GM12801 (cell line): ENCODE data around the gene ZMYND8.

Experiments used
- TF ChIP-seq, protein P1 (sequence below): IDR thresholded peaks from one replicate; pipeline ENCODE4 v1.5.1; 2011; ENCODE audit warnings: control low read depth; ENCODE audit not compliant: insufficient read length; ENCODE audit errors: extremely low read depth

ZMYND8 gene

DNA sequence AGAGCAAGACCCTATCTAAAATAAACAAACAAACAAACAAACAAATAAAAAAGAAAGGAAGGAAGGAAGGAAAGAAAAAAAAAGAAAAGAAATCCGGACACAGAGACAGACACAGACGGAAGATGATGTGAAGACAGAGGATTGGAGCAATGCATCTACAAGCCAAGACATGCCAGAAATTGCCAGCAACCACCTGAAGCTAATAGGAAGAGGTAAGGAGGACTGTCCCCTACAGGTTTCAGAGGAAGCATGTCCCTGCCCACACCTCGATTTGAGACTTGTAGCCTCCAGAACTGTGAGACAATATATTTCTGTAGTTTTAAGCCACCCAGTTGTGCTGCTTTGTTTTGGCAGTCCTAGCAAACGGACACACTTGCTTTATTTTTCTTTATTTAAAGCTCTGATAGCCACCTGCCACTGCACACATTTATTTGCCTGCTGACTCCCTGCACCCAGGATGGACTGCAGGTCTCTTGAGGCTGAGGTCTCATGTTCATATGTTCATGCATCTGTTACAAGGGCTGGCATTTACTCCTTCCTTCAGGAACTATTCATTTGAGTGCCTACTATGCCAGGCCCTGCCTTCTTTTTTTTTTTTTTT, 20.7 kb upstream of the ZMYND8 start:
- TF ChIP-seq, protein P1, sequence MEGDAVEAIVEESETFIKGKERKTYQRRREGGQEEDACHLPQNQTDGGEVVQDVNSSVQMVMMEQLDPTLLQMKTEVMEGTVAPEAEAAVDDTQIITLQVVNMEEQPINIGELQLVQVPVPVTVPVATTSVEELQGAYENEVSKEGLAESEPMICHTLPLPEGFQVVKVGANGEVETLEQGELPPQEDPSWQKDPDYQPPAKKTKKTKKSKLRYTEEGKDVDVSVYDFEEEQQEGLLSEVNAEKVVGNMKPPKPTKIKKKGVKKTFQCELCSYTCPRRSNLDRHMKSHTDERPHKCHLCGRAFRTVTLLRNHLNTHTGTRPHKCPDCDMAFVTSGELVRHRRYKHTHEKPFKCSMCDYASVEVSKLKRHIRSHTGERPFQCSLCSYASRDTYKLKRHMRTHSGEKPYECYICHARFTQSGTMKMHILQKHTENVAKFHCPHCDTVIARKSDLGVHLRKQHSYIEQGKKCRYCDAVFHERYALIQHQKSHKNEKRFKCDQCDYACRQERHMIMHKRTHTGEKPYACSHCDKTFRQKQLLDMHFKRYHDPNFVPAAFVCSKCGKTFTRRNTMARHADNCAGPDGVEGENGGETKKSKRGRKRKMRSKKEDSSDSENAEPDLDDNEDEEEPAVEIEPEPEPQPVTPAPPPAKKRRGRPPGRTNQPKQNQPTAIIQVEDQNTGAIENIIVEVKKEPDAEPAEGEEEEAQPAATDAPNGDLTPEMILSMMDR: no peak

GRCh38 chr20:47373206-47373733, 16.8 kb upstream of the ZMYND8 start:
- TF ChIP-seq, protein P1: no peak

DNA sequence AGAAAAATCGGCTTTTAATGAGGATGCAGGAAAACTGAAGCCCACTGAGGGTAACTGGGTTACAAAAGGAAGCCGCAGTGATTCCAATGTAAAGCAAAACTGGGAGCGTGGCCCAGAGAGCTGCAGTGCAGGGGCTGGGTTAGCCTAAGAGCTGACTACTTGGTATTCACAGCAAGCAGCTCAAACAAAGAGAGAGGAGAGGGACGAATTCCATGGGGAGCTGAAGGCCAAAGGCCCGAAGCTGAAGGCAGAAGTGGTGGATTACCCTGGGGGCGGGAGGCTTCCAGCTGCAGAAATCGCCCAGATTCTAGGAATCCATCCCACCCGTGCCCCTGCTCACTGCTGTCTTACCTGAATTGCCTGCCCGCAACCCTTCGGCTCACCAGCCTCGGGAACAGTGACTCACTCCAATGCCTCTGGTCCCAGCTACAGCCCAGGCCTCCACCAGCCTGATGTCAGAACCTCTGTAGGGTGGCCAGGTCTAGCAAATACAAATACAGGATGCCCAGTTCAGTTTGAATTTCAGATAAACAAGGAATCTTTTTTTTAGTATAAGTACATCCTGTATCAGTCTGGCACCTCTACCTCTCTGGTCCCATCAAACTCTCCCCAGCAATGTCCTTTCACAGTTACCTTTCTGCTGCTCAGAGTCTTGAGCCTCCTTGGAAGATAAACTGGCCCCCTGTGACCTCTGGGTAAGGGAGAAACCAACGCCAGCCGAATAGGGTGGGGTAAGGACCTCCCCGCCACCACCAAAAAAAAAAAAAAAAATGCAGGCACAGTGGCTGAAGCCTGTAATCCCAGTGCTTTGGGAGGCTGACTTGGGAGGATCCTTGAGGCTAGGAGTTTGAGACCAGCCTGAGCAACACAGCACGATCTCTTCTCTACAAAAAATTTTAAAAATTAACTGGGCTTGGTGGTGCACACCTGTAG, 14.6 kb upstream of the ZMYND8 start:
- TF ChIP-seq, protein P1: no peak

DNA sequence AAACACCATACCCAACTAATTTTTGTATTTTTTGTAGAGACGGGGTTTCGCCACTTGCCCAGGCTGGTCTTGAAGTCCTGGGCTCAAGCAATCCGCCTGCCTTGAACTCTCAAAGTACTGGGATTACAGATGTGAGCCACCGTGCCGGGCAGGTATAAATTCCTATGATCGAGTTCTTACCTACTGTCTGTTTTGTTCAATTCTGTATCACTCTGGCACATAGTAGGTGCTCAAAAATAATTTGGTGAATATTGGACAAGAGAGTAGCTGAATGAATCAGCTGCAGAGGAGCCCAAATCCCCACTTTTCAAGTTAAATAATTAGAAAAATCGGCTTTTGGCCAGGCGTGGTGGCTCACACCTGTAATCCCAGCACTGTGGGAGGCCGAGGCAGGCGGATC, 13.7 kb upstream of the ZMYND8 start:
- TF ChIP-seq, protein P1: no peak

GRCh38 chr20:47368301-47368700, 11.8 kb upstream of the ZMYND8 start:
- TF ChIP-seq, protein P1: no peak

DNA sequence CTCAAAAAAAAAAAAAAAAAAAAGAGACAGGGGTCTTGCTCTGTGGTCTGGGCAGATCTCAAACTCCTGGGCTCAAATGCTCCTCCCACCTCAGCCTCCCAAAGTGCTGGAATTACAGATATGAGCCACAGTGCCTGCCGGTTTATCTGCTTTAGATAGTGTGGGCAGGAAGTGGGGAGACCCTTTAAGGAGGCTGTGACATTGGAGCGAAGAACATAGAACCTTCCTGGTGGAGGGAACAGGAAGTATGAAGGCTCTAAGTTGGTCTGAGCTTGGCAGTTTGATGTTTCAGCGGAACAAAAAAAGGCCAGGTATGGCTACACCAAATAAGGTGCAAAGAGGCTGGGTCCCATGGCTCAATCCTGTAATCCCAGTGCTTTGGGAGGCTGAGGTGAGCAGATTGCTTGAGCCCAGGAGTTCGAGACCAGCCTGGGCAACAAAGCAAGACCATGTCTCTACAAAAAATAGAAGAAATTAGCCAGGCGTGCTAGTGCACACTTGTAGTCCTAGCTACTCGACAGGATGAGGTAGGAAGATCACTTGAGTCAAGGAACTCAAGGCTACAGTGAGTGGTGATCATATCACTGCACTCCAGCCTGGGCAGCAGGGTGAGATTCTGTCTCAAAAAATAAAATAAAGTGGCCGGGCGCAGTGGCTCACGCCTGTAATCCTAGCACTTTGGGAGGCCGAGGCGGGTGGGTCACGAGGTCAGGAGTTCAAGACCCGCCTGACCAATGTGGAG, 8.7 kb upstream of the ZMYND8 start:
- TF ChIP-seq, protein P1: no peak
